Measurements from ENCODE around the gene RARRES1. TPM values are rescaled to one million over a fixed set of nuclear protein-coding genes. Genes with fewer than 3 reads are reported as not detected.

The RARRES1 gene
- total RNA-seq, 2 experiments from 2014 or later: not detected

GRCh38 chr3:158773166-158773565 is 40.9 kb upstream of the RARRES1 start:
- CTCF ChIA-PET: no interaction called here
- DNase-seq: no peak
- H3K4me1 ChIP-seq (ENCODE audit: insufficient read depth, low read length): no peaks in the 10 kb centered on the region
- H3K4me3 ChIP-seq (ENCODE audit: low read length): no peak overlapping the region
- Mint-ChIP-seq H3K27me3 (no peaks in the 10 kb centered on the region), H3K36me3 (ENCODE audit: low read depth) (no peaks in the 10 kb centered on the region), H3K27ac (no peak overlapping the region), H3K4me1 (ENCODE audit: low read depth) (no peaks in the 10 kb centered on the region), H3K9me3 (no peaks in the 10 kb centered on the region), H3K4me3 (no peak overlapping the region)
- no peak for ATAC-seq (ENCODE audit: poor library complexity)
- H3K36me3 ChIP-seq (ENCODE audit: insufficient read depth, low read length): no peaks in the 10 kb centered on the region
- intact Hi-C loops (cut with DNase I, micrococcal nuclease): no loop called here
- POLR2A ChIA-PET: no interaction called here
- no peak for TF ChIP-seq CTCF (IDR thresholded peaks at IDR 0.05)
- H3K27ac ChIP-seq (ENCODE audit: low read depth in 1 of 2, low read length in 2 of 2): no peak overlapping the region
- no peaks in the 10 kb centered on the region for H3K27me3 ChIP-seq (ENCODE audit: control insufficient read depth in 1 of 2, insufficient read depth in 2 of 2, low read length in 2 of 2)
- H3K9me3 ChIP-seq (ENCODE audit: control insufficient read depth in 1 of 2, insufficient read depth in 1 of 2, low read length in 2 of 2): no peaks in the 10 kb centered on the region

- ChIA-PET POLR2A (no interaction called here), CTCF (no interaction called here)
- Mint-ChIP-seq H3K27me3 (no peaks in the 10 kb centered on the region), H3K27ac (no peak overlapping the region), H3K36me3 (ENCODE audit: low read depth) (no peaks in the 10 kb centered on the region), H3K9me3 (no peaks in the 10 kb centered on the region), H3K4me1 (ENCODE audit: low read depth) (no peaks in the 10 kb centered on the region), H3K4me3 (no peak overlapping the region)
- no peak for TF ChIP-seq CTCF (IDR thresholded peaks at IDR 0.05)
- H3K4me3 ChIP-seq (ENCODE audit: low read length): no peak overlapping the region
- DNase-seq: no peak
- no peak overlapping the region for H3K27ac ChIP-seq (ENCODE audit: low read depth in 1 of 2, low read length in 2 of 2)
- no peaks in the 10 kb centered on the region for H3K36me3 ChIP-seq (ENCODE audit: insufficient read depth, low read length)
- intact Hi-C loops (cut with DNase I, micrococcal nuclease): no loop called here
- H3K9me3 ChIP-seq (ENCODE audit: control insufficient read depth in 1 of 2, insufficient read depth in 1 of 2, low read length in 2 of 2): no peaks in the 10 kb centered on the region
- no peak for ATAC-seq (ENCODE audit: poor library complexity)
- H3K27me3 ChIP-seq (ENCODE audit: control insufficient read depth in 1 of 2, insufficient read depth in 2 of 2, low read length in 2 of 2): no peaks in the 10 kb centered on the region
- H3K4me1 ChIP-seq (ENCODE audit: insufficient read depth, low read length): no peaks in the 10 kb centered on the region
These were observed 39.7 kb upstream of the RARRES1 start for GRCh38 chr3:158771982-158772381.

- no peaks in the 10 kb centered on the region for H3K4me1 Mint-ChIP-seq (ENCODE audit: low read depth)
- Histone ChIP-seq H3K4me1 (ENCODE audit: insufficient read depth, low read length) (no peaks in the 10 kb centered on the region), H3K27me3 (ENCODE audit: control insufficient read depth in 1 of 2, insufficient read depth in 2 of 2, low read length in 2 of 2) (no peaks in the 10 kb centered on the region), H3K4me3 (ENCODE audit: low read length) (no peak overlapping the region), H3K36me3 (ENCODE audit: insufficient read depth, low read length) (no peaks in the 10 kb centered on the region), H3K27ac (ENCODE audit: low read depth in 1 of 2, low read length in 2 of 2) (no peak overlapping the region), H3K9me3 (ENCODE audit: control insufficient read depth in 1 of 2, insufficient read depth in 1 of 2, low read length in 2 of 2) (no peaks in the 10 kb centered on the region)
- H3K36me3 Mint-ChIP-seq (ENCODE audit: low read depth): no peaks in the 10 kb centered on the region
- CTCF ChIA-PET: no interaction called here
- TF ChIP-seq CTCF (IDR thresholded peaks at IDR 0.05): no peak
- no peaks in the 10 kb centered on the region for H3K27me3 Mint-ChIP-seq
- ATAC-seq (ENCODE audit: poor library complexity) (no peak), DNase-seq (no peak)
- H3K27ac Mint-ChIP-seq: no peak overlapping the region
- intact Hi-C loops (cut with DNase I, micrococcal nuclease): no loop called here
- POLR2A ChIA-PET: no interaction called here
- H3K9me3 Mint-ChIP-seq: no peaks in the 10 kb centered on the region
- no peak overlapping the region for H3K4me3 Mint-ChIP-seq
These were observed 39.3 kb upstream of the RARRES1 start for GRCh38 chr3:158771577-158771976.
